Fibroblast of mammary gland (primary cell): Measurements from ENCODE around the gene PCID2.
"Not testable (repeated sequence)": the region's sequence is repeated elsewhere in the genome, so short reads cannot be mapped to it uniquely, and the experiment has no call there.

Experiments used
- DNase-seq: peaks from one replicate; pipeline ENCODE4 v3.0.0-alpha.2; 2010; ENCODE audit warnings: low read depth
- H3K4me3 ChIP-seq: 2 replicates; pipeline ENCODE4 v1.5.1; 2011; ENCODE audit warnings: low read depth, mild to moderate bottlenecking, low read length, moderate library complexity; ENCODE audit not compliant: control insufficient read depth
- TF ChIP-seq, protein P1 (sequence below): conservative IDR thresholded peaks from 2 replicates; pipeline ENCODE4 v1.5.1; 2011; ENCODE audit warnings: low read depth, low read length, inconsistent platforms; ENCODE audit not compliant: control insufficient read depth, insufficient read depth

Gene PCID2

DNA sequence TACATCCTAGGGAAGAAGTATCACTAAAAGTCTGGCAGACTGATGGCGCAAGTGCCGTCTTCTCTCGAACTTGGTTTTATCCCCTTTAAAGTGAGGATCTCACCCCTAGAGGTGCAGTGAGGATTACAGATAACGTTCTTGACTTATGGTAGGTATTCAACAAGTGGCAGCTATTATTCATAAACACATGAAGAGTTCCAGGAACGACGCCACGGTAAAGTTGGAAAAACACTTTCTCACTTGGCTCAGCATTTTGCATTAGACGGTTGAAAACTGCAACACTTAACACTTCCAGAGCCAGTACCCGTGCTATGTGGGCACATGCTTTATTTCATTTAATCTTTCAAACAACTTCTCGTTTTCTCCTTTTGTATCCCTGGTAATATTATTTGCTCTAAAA lies 41.3 kb downstream of the PCID2 start:
- TF ChIP-seq, protein P1, sequence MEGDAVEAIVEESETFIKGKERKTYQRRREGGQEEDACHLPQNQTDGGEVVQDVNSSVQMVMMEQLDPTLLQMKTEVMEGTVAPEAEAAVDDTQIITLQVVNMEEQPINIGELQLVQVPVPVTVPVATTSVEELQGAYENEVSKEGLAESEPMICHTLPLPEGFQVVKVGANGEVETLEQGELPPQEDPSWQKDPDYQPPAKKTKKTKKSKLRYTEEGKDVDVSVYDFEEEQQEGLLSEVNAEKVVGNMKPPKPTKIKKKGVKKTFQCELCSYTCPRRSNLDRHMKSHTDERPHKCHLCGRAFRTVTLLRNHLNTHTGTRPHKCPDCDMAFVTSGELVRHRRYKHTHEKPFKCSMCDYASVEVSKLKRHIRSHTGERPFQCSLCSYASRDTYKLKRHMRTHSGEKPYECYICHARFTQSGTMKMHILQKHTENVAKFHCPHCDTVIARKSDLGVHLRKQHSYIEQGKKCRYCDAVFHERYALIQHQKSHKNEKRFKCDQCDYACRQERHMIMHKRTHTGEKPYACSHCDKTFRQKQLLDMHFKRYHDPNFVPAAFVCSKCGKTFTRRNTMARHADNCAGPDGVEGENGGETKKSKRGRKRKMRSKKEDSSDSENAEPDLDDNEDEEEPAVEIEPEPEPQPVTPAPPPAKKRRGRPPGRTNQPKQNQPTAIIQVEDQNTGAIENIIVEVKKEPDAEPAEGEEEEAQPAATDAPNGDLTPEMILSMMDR: no peak
- no peak overlapping the region for H3K4me3 ChIP-seq
- no peak for DNase-seq

- TF ChIP-seq, protein P1: no peak
- H3K4me3 ChIP-seq: no peak overlapping the region
- DNase-seq: no peak
Measured at GRCh38 chr13:113166681-113167080, 41.8 kb downstream of the PCID2 start.

GRCh38 chr13:113166266-113166665 lies 42.2 kb downstream of the PCID2 start:
- H3K4me3 ChIP-seq: no peak overlapping the region
- TF ChIP-seq, protein P1: no peak
- DNase-seq: no peak

DNA sequence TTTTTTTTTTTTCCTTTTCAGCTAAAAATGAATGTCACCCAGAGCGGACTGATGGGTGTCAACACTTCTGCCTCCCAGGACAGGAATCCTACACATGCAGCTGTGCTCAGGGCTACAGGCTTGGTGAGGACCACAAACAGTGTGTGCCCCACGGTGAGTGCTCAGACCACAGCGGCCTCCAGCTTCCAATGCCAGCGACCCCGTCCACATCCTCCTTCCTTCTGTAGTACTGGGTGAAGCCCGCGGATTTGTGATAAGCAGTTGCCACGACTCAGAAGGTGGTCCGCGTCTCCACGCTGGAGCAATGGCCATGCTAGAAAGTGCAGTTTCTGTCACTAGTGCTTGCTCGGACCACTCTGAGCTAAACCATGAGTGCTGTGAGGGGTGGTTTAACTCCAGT lies 44.0 kb downstream of the PCID2 start:
- DNase-seq: no peak

GRCh38 chr13:113162783-113163685 lies 45.4 kb downstream of the PCID2 start:
- no peak overlapping the region for H3K4me3 ChIP-seq
- no peak for DNase-seq
- TF ChIP-seq, protein P1: no peak

More for the DNA sequence above, 44.0 kb downstream of the PCID2 start:
- H3K4me3 ChIP-seq: no peak overlapping the region
- TF ChIP-seq, protein P1: no peak

DNA sequence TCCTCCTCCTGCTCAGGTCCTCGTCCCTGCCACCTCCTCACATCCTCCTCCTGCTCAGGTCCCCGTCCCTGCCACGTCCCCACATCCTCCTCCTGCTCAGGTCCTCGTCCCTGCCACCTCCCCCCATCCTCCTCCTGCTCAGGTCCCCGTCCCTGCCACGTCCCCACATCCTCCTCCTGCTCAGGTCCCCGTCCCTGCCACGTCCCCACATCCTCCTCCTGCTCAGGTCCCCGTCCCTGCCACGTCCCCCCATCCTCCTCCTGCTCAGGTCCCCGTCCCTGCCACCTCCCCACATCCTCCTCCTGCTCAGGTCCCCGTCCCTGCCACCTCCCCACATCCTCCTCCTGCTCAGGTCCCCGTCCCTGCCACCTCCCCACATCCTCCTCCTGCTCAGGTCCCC lies 46.5 kb downstream of the PCID2 start:
- H3K4me3 ChIP-seq, DNase-seq: not testable (repeated sequence)

- H3K4me3 ChIP-seq: no peak overlapping the region
- no peak for DNase-seq
- TF ChIP-seq, protein P1: no peak
Measured at GRCh38 chr13:113161433-113161832, 47.0 kb downstream of the PCID2 start.
